Subcutaneous adipose tissue (tissue), 4 donors: ENCODE measurements around the gene RSRP1. TPM values are rescaled to one million over a fixed set of nuclear protein-coding genes. Genes with fewer than 3 reads are reported as not detected.

ENCODE experiments used
- total RNA-seq, 4 donors: library from RNA; depleted of rRNA; stranded (reverse); fragments of >200 nt; gene quantifications; one replicate each; pipeline ENCODE4 v1.1.0, GENCODE V29; 2016
- TF ChIP-seq, protein P1 (sequence below): fragments of 450-650 bp; IDR thresholded peaks from one replicate; pipeline ENCODE4 v1.5.1; 2016; ENCODE audit warnings: low read depth, mild to moderate bottlenecking, control low read depth, antibody characterized with exemption, moderate library complexity

The RSRP1 gene
- total RNA-seq, 4 donors from 2014 or later = 101 to 141 (median 129) TPM

DNA sequence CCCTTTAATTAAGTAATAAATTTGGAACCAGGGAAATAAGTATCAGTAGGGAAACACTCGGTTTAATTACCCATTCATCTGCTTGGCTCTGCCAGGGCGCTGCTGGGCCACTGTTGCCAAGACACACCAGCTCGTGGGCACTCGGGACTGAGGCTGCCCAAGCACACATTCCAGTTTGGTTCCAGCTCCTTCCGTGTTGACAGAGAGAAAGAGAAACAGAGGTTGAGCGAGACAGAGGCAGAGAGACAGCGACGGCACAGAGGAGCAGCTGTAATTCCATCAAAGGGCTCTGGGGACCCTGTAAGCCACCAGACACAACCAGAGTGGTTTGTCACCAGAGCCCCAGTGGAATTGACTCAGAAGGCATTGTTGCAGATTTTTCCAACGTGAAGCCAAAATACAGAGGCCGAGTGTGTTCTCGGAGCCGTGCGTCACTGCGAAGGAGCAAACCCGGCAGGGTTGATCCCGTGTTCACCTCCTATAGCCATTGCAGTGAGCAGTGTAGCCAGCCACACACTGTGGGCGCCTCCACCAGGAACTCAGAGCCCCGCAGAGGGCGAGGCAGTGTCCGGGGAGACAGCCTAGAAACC lies 48.5 kb downstream of the RSRP1 start:
- TF ChIP-seq, protein P1, sequence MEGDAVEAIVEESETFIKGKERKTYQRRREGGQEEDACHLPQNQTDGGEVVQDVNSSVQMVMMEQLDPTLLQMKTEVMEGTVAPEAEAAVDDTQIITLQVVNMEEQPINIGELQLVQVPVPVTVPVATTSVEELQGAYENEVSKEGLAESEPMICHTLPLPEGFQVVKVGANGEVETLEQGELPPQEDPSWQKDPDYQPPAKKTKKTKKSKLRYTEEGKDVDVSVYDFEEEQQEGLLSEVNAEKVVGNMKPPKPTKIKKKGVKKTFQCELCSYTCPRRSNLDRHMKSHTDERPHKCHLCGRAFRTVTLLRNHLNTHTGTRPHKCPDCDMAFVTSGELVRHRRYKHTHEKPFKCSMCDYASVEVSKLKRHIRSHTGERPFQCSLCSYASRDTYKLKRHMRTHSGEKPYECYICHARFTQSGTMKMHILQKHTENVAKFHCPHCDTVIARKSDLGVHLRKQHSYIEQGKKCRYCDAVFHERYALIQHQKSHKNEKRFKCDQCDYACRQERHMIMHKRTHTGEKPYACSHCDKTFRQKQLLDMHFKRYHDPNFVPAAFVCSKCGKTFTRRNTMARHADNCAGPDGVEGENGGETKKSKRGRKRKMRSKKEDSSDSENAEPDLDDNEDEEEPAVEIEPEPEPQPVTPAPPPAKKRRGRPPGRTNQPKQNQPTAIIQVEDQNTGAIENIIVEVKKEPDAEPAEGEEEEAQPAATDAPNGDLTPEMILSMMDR = no peak

DNA sequence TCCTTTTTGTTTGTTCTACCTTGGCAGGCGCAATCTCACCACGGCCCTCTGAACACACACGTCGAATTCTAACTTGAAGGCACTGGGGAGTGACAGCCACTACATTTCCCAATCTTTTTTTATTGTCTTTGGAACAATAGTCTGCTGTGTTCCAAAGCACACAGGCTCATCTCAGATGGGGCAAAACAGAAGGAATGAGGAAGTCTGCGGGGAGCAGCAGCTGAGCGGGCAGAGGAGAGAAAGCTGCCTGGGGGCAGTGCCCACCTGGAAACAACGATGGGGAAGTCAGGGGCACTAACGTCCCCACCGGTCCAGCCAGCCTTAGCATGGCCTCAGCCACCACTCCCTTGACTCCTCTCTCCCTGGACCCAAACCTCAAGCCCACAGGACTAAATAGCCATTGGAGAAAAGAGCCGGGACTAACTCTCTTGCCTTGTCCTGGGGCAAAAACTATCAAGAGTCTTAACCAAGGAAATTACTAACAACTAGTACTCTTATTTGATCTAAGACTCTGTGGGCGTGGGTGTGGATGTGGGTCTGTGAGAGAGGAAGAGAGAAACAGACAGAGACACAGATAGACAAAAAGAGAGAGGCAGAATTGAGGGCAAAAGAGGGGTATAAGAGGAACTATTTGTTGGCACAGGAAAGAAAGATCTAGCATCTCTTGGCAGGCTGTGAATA lies 49.1 kb downstream of the RSRP1 start:
- TF ChIP-seq, protein P1 = no peak

DNA sequence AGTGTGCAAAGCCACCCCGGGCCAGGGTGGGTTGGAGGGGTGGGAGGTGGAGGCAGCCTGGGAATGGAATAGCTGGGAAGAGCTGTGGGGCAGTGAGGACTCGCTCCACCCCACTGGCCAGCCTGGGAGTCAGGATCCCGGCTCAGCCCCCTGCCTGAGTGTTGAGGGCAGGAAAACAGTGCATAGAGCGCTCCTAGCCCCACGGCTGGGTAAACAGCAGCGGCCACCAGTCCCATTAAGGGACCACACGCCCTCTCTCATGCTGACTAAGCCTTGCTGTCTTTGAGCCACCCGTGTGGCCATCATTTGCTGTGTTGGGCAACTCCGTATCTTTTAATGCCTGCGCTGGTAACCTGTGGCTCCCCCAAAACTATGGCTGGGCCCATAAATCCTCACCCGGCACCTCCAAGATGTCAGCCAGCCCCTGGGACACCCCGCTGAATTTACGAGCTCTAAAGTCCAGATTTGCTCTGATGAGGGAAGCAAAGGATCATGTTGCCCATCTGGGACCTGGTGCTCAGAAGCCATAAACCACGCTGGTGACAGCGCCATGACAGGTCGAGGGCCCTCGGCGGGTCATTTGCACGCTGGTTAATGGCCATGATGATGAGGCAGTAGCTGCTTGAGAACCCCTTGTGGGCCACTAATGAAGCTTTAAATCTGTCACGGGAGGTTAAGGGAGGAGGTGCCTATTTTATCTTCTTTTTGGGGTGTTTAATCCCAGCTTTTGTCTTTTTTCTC lies 49.8 kb downstream of the RSRP1 start:
- TF ChIP-seq, protein P1 = no peak

DNA sequence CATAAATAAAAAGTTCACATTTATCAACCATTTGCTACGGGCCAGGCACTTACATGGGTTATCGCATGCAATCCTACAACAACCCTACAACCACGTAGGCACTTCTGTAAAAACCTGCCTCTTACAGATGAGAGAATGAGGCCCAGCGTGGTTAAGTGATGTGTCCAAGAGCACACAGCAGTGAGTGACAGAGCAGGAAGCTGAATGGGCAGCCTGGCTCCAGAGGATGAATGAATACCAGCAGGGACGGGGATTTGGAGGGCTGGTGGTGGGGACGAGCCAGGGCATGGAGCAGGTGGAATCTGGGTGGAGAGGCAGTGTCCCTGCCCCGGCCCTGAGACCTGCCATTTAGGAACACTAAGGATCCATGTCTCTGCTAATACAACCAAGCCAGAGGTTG lies 50.4 kb downstream of the RSRP1 start:
- TF ChIP-seq, protein P1 = no peak

DNA sequence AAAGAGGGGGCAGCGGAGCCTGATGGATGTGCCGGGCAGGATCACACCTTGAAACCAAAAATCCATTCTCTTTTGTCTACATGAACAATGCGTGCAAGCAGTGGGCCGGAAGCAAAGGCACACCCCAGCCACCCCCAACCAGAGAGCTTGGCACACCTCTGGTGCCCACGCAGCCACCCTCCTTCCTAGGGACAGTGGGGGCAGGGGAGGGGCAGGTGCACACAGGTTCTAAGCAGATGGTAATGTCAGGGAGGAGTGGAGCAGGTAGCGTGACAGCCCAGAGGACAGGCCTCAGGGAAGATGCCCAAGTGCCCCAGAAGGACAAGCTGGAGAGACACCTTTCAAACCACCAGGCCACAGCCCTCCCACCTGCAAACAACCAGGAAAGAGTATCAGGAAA lies 51.4 kb downstream of the RSRP1 start:
- TF ChIP-seq, protein P1 = no peak

DNA sequence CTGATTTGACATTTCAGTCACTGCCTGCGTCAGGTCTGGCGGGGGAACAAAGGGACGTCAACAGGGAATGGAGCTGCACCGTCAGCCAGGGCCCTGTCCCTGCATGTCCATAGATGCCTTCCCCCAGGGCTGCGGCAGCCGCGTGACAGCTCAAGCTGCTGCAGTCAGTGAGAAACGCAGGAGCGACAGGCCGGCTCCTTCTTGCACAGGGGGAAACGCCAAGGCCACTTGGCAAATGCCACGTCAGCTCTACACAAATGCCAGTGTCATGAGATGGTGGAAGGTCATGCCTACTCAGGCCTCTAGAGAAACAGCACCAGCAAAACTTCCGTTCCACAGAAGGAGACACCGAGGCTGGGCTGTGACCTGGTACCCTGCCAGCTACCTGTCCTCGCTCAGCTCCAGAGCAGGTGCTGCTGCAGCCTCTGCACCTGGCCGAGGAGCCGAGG lies 52.7 kb downstream of the RSRP1 start:
- TF ChIP-seq, protein P1 = no peak

DNA sequence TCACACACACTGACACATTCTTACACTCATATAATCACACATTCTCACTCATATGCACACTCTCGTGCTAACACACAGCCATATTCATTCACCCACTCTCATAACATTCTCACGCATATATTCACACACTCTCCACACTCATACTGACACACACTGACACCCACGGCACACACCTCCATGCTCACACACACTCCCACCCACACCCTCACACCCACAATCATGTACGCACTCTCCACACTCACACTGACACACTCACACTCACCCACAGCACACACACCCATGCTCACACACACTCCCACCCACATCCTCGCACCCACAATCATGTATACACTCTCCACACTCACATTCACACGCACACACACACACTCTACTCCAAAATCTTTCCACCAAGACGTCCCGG lies 53.2 kb downstream of the RSRP1 start:
- TF ChIP-seq, protein P1 = no peak
